Measurements from ENCODE around the gene PHF19. TPM values are rescaled to one million over a fixed set of nuclear protein-coding genes. Genes with fewer than 3 reads are reported as not detected.

The PHF19 gene
- polyA plus RNA-seq, 1 of the 3 experiments (the other 2 are of a cell fraction): 33.4 TPM

DNA sequence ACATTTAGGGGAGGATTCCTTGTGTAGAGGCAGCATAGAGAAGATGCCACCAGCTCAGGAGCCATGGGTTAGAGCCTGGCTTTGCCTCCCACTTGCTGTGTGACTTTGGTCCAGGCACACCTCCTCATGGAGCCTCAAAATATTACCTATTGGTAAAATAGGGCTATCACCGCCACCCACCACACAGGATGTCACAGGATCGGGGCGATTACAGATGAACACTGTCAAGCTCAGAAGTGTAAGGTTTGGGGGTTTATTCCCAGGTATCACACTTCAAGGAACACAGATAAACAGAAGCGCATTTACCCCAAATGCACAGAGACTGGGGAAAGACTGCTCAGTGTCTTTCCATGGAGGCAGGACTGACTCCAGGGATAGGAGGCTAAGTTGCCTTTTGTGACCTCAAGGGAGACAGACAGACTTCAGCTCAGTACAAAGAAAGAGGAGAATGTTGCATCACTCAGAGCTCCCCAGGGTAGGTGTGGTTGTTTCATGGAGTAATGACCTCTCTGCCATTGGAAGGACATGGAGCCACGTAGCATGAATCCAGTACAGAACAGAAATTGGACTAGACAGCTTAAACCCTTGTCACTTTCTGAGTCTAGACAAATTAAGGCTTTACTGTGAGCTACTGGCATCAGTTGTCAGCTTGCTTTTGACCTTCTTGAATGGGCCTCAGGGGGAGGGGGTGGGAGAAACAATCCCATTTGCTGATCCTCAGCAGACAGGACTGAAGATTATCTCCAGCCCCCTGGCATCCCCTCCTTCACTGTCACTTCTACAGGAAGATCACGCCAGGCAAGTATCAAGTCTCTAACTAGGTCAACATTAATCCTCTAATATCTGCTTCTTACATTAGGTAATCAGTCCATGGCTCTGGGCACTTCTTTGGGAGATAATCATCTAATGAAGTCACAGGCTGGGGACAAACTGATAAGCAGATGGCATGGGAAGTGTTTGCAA, 43.1 kb upstream of the PHF19 start (continued):
- TF ChIP-seq TAF1 (IDR thresholded peaks at IDR 0.05; ENCODE audit: borderline replicate concordance, low read depth, low read length) (no peak), TEAD4 (IDR thresholded peaks at IDR 0.05; ENCODE audit: borderline replicate concordance, insufficient read depth) (no peak), SIN3A (IDR thresholded peaks at IDR 0.05; ENCODE audit: borderline replicate concordance, low read depth, low read length) (no peak), GABPA (IDR thresholded peaks at IDR 0.05; ENCODE audit: low read depth) (no peak), RCOR1 (IDR thresholded peaks at IDR 0.05; ENCODE audit: low read length) (peak; percentile 66; the same call in 1 of the 2 replicates), RAD21 (IDR thresholded peaks at IDR 0.05; ENCODE audit: low read length) (no peak; the same call in 1 of the 2 replicates), EZH2phosphoT487 (IDR thresholded peaks at IDR 0.05; ENCODE audit: borderline replicate concordance, low read depth) (no peak), CHD2 (IDR thresholded peaks at IDR 0.05; ENCODE audit: low read length, partially characterized antibody) (no peak), NFIC (IDR thresholded peaks at IDR 0.05; ENCODE audit: borderline replicate concordance) (no peak)
- TF ChIP-seq, protein P1, sequence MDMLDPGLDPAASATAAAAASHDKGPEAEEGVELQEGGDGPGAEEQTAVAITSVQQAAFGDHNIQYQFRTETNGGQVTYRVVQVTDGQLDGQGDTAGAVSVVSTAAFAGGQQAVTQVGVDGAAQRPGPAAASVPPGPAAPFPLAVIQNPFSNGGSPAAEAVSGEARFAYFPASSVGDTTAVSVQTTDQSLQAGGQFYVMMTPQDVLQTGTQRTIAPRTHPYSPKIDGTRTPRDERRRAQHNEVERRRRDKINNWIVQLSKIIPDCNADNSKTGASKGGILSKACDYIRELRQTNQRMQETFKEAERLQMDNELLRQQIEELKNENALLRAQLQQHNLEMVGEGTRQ (IDR thresholded peaks at IDR 0.05; ENCODE audit: borderline replicate concordance, low read depth, low read length): no peak
- TF ChIP-seq, protein P2, sequence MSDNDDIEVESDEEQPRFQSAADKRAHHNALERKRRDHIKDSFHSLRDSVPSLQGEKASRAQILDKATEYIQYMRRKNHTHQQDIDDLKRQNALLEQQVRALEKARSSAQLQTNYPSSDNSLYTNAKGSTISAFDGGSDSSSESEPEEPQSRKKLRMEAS (IDR thresholded peaks at IDR 0.05; ENCODE audit: low read depth): no peak

DNA sequence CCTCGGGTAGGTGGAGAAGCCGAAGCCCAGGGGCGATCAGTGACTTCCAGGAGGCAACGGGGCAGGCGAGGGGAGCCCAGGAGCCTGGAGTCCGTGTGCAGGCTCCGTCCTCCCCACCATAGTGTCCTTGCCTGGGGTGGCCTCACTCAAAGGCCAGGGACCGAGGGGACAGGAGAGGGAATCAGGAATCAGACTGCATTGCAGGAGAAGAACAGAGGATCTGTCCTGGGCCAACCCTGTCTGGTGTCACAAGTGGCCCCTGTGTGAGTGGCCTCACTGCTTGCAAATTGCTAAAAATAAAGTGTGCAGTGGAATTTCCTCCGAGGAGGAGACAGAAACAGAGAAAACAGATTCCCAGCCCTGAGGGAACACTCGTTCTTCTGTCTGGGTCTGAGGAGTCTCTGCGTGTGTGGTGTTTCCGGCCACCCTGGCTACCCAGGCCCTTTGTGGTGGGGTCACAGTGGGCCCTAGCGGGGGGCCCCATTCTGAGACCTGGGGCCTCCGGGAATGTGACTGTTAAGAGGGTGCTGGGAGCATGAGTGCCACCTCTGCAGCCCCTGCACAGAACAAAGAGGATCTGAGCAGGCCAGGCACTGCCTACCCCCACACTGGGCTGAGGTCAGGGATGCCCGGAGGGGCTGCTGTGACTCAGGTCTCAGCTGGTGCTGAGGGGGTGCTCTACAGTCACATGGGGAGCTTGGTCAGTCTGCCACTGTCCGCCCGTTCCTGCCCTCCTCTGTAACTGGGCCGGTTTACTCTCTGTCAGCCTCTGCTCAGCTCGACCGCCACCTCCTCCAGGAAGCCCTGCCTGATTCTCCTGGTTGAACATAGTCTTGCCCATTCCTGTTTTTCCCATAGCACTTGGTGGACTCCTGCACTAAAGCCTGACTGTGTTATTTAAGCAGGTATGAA, 42.2 kb upstream of the PHF19 start:
- Histone ChIP-seq H4K20me1 (ENCODE audit: insufficient read depth) (no peaks in the 10 kb centered on the region), H3K4me1 (ENCODE audit: control insufficient read depth in 1 of 2, insufficient read depth in 2 of 2, low read depth in 1 of 2, low read length in 1 of 2) (peaks cover 30 to 79% of the 10 kb centered on the region in 2 experiments), H3K9me2 (no peaks in the 10 kb centered on the region), H3K9ac (no peak overlapping the region), H3K79me2 (ENCODE audit: insufficient read depth) (no peaks in the 10 kb centered on the region), H3K4me2 (no peak overlapping the region), H3F3A (replicated peaks; ENCODE audit: insufficient read depth) (peaks cover 5% of the 10 kb centered on the region), H3K4me3 (ENCODE audit: low read depth in 2 of 2, low read length in 1 of 2) (no peak overlapping the region), H2AFZ (ENCODE audit: low read depth) (no peak overlapping the region), H3K27me3 (ENCODE audit: insufficient read depth) (no peaks in the 10 kb centered on the region), H3K36me3 (replicated peaks in 1 of 2; ENCODE audit: control insufficient read depth in 1 of 2, insufficient read depth in 2 of 2, low read length in 1 of 2) (no peaks in the 10 kb centered on the region), H3K27ac (ENCODE audit: low read depth in 2 of 2, low read length in 1 of 2) (peak overlapping the region in 1 of 2 experiments; percentile 92; a peak in 2 of 4 replicates), H3K9me3 (no peaks in the 10 kb centered on the region)
- no peak for DNase-seq
- POLR2A ChIA-PET: interaction anchor here (1.4 kb wide), 1 partner anchor 17 kb away, joined by 10 read pairs; no protein-coding TSS in a partner anchor
- TF ChIP-seq GATA2 (CRISPR knock-in tag; IDR thresholded peaks at IDR 0.05): no peak
- no peak for TF ChIP-seq TEAD4 (IDR thresholded peaks at IDR 0.05; ENCODE audit: borderline replicate concordance, insufficient read depth)
- TF ChIP-seq CHD2 (IDR thresholded peaks at IDR 0.05; ENCODE audit: low read length, partially characterized antibody): no peak
- TF ChIP-seq RCOR1 (IDR thresholded peaks at IDR 0.05; ENCODE audit: low read length): no peak
- TF ChIP-seq, protein P3, sequence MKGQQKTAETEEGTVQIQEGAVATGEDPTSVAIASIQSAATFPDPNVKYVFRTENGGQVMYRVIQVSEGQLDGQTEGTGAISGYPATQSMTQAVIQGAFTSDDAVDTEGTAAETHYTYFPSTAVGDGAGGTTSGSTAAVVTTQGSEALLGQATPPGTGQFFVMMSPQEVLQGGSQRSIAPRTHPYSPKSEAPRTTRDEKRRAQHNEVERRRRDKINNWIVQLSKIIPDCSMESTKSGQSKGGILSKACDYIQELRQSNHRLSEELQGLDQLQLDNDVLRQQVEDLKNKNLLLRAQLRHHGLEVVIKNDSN (IDR thresholded peaks at IDR 0.05; ENCODE audit: borderline replicate concordance, low read depth): no peak
- no peak for TF ChIP-seq RXRA (IDR thresholded peaks at IDR 0.05; ENCODE audit: borderline replicate concordance, low read depth)
- TF ChIP-seq RFX5 (IDR thresholded peaks at IDR 0.05; ENCODE audit: low read length): no peak
- no peak for TF ChIP-seq POLR2AphosphoS5 (IDR thresholded peaks at IDR 0.05; ENCODE audit: low read depth, low read length)
- no peak for TF ChIP-seq JUND (IDR thresholded peaks at IDR 0.05)
- TF ChIP-seq ELF1 (IDR thresholded peaks at IDR 0.05): no peak
- TF ChIP-seq, protein P4, sequence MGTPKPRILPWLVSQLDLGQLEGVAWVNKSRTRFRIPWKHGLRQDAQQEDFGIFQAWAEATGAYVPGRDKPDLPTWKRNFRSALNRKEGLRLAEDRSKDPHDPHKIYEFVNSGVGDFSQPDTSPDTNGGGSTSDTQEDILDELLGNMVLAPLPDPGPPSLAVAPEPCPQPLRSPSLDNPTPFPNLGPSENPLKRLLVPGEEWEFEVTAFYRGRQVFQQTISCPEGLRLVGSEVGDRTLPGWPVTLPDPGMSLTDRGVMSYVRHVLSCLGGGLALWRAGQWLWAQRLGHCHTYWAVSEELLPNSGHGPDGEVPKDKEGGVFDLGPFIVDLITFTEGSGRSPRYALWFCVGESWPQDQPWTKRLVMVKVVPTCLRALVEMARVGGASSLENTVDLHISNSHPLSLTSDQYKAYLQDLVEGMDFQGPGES (IDR thresholded peaks at IDR 0.05; ENCODE audit: low read depth, low read length): no peak
- TF ChIP-seq RAD21 (IDR thresholded peaks at IDR 0.05; ENCODE audit: low read length): no peak
- TF ChIP-seq MEF2A (IDR thresholded peaks at IDR 0.05; ENCODE audit: borderline replicate concordance, low read depth): no peak
- no peak for TF ChIP-seq TAF1 (IDR thresholded peaks at IDR 0.05; ENCODE audit: borderline replicate concordance, low read depth, low read length)
- no peak for TF ChIP-seq NRF1 (IDR thresholded peaks at IDR 0.05; ENCODE audit: low read depth, low read length)
- no peak for TF ChIP-seq GABPA (IDR thresholded peaks at IDR 0.05; ENCODE audit: low read depth)
- TF ChIP-seq, protein P2 (IDR thresholded peaks at IDR 0.05; ENCODE audit: low read depth): no peak
- TF ChIP-seq, protein P5, sequence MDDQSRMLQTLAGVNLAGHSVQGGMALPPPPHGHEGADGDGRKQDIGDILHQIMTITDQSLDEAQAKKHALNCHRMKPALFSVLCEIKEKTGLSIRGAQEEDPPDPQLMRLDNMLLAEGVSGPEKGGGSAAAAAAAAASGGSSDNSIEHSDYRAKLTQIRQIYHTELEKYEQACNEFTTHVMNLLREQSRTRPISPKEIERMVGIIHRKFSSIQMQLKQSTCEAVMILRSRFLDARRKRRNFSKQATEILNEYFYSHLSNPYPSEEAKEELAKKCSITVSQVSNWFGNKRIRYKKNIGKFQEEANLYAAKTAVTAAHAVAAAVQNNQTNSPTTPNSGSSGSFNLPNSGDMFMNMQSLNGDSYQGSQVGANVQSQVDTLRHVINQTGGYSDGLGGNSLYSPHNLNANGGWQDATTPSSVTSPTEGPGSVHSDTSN (IDR thresholded peaks at IDR 0.05): no peak
- CTCF ChIA-PET: interaction anchor here (0.6 to 1.0 kb wide), 5 partner anchors 10 to 401 kb away, joined by 3 read pairs; no protein-coding TSS in a partner anchor
- WGBS (ENCODE audit: low lambda C conversion rate): 89% methylated on average over 12 of the region's 20 CpGs
